Prostate gland (tissue), 2 donors: ENCODE measurements around the gene ZDHHC9.

Source experiments
- CTCF ChIP-seq, 4 experiments: fragments of 200-600 bp in 2 of 4; fragments of 450-650 bp in 2 of 4; sonication (generic) in 2 of 4; IDR thresholded peaks; 1 replicate in 3 of 4; 2 replicates in 1 of 4; pipeline ENCODE4 v1.5.1; 2016 to 2019; ENCODE audit warnings: antibody characterized with exemption in 4 of 4, mild to moderate bottlenecking in 2 of 4, moderate library complexity in 2 of 4
- POLR2A ChIP-seq: fragments of 450-650 bp; IDR thresholded peaks from one replicate; pipeline ENCODE4 v1.6.1; 2016; ENCODE audit warnings: antibody characterized with exemption, mild to moderate bottlenecking
- POLR2AphosphoS5 ChIP-seq: sonication (generic); formaldehyde crosslinking; IDR thresholded peaks from one replicate; pipeline ENCODE4 v1.6.1; 2017; ENCODE audit warnings: antibody characterized with exemption

GRCh38 chrX:129813662-129814368, 29.9 kb downstream of the ZDHHC9 start:
- no peak for TF ChIP-seq CTCF (IDR thresholded peaks at IDR 0.05)
- no peak for TF ChIP-seq POLR2AphosphoS5
- TF ChIP-seq POLR2A, result no peak
